HCT116 (cell line): ENCODE data around the gene SLC12A1. TPM values are rescaled to one million over a fixed set of nuclear protein-coding genes. Genes with fewer than 3 reads are reported as not detected.
A peak's percentile ranks its signal among the peaks of the same experiment; 100 is the strongest.

ENCODE experiments used
- ATAC-seq: fragments of 200-7000 bp; cut with Tn5 transposase; 2 replicates; pipeline ENCODE4 v1.9.1; 2020; ENCODE audit warnings: mild to moderate bottlenecking, moderate library complexity
- BruUV-seq: library from RNA; stranded (reverse); fragments of 400-500 nt; replicated peaks from 2 replicates; lab custom pipeline; 2021; lab: Mats Ljungman, UMichigan
- CTCF ChIA-PET: fragments of 300-600 bp; sonication (Branson Sonifier 250); formaldehyde crosslinking; loops from one replicate; lab custom pipeline; 2021; ENCODE audit warnings: antibody characterized with exemption; lab: Charles Lee
- POLR2A ChIA-PET: fragments of 300-600, 350-600 bp; sonication (Branson Sonifier 250); formaldehyde crosslinking; loops from one replicate; lab custom pipeline; 2021; ENCODE audit warnings: antibody characterized with exemption; lab: Charles Lee
- RAD21 ChIA-PET, 2 experiments: fragments of 300-600 bp; sonication (Branson Sonifier 250); formaldehyde crosslinking; loops; one replicate each; lab custom pipeline; 2023; ENCODE audit warnings: low total read pairs in 2 of 2; ENCODE audit not compliant: uncharacterized antibody in 2 of 2, unreplicated experiment in 2 of 2, low non-redundant PET in 1 of 2; lab: Charles Lee
- DNase-seq: peaks from one replicate; pipeline ENCODE4 v3.0.0-alpha.2; 2010; ENCODE audit warnings: low read depth, low spot score
- H2AFZ ChIP-seq: fragments of 200-600 bp; shearing (Covaris generic), sonication (generic); 2 replicates; pipeline ENCODE4 v1.6.1; 2017; ENCODE audit warnings: low read depth, mixed run types, mixed read lengths, antibody characterized with exemption, low read length; ENCODE audit not compliant: poor library complexity, severe bottlenecking
- H3K27ac ChIP-seq: 2 replicates; pipeline ENCODE4 v1.5.1; 2012; ENCODE audit warnings: low read depth, low read length
- H3K27me3 ChIP-seq: fragments of 200-600 bp; sonication (generic); 2 replicates; pipeline ENCODE4 v1.6.1; 2016; ENCODE audit warnings: mixed run types, low read length, mixed read lengths; ENCODE audit not compliant: insufficient read depth
- H3K36me3 ChIP-seq, 2 experiments: fragments of 200-500 bp in 1 of 2; fragments of 200-600 bp in 1 of 2; sonication (Bioruptor generic) in 1 of 2; sonication (generic) in 1 of 2; 2 replicates each; pipeline versions ENCODE4 v1.5.1 to v1.6.1; 2014 to 2016; ENCODE audit warnings: low read length in 2 of 2, inconsistent platforms in 1 of 2, mixed read lengths in 1 of 2, mixed run types in 1 of 2; ENCODE audit not compliant: insufficient read depth in 2 of 2, control insufficient read depth in 1 of 2
- H3K4me1 ChIP-seq, 2 experiments: fragments of 200-600 bp in 1 of 2; sonication (generic) in 1 of 2; 2 replicates each; pipeline versions ENCODE4 v1.5.1 to v1.6.1; 2012 to 2017; ENCODE audit warnings: low read length in 2 of 2, inconsistent platforms in 1 of 2, mild to moderate bottlenecking in 1 of 2, mixed read lengths in 1 of 2, mixed run types in 1 of 2, moderate library complexity in 1 of 2; ENCODE audit not compliant: insufficient read depth in 2 of 2, control insufficient read depth in 1 of 2
- H3K4me2 ChIP-seq: fragments of 200-600 bp; sonication (generic); 2 replicates; pipeline ENCODE4 v1.6.1; 2017; ENCODE audit warnings: mixed run types, low read length, mixed read lengths
- H3K4me3 ChIP-seq, 2 experiments: fragments of 200-600 bp in 1 of 2; sonication (generic) in 1 of 2; replicated peaks in 1 of 2; 2 replicates each; pipeline ENCODE4 v1.5.1; 2011 to 2016; ENCODE audit warnings: low read length in 2 of 2, control low read depth in 1 of 2, low read depth in 1 of 2, mild to moderate bottlenecking in 1 of 2, mixed read lengths in 1 of 2, mixed run types in 1 of 2
- H3K79me2 ChIP-seq: fragments of 200-600 bp; sonication (generic); 2 replicates; pipeline ENCODE4 v1.6.1; 2017; ENCODE audit warnings: mild to moderate bottlenecking, mixed run types, low read length, moderate library complexity, mixed read lengths; ENCODE audit not compliant: insufficient read depth
- H3K9ac ChIP-seq: fragments of 200-600 bp; sonication (generic); 2 replicates; pipeline ENCODE4 v1.6.1; 2016; ENCODE audit warnings: low read length, mixed read lengths
- H3K9me2 ChIP-seq: fragments of 200-600 bp; sonication (generic), shearing (Covaris generic); 2 replicates; pipeline ENCODE4 v1.6.1; 2017; ENCODE audit warnings: mixed run types, mild to moderate bottlenecking, moderate library complexity; ENCODE audit not compliant: insufficient read depth
- H3K9me3 ChIP-seq, 2 experiments: fragments of 200-500 bp in 1 of 2; fragments of 200-600 bp in 1 of 2; sonication (Bioruptor generic) in 1 of 2; sonication (generic) in 1 of 2; 2 replicates each; pipeline ENCODE4 v1.6.1; 2014 to 2017; ENCODE audit warnings: low read length in 2 of 2, mixed read lengths in 2 of 2, inconsistent platforms in 1 of 2, low read depth in 1 of 2, mild to moderate bottlenecking in 1 of 2, mixed run types in 1 of 2, moderate library complexity in 1 of 2; ENCODE audit not compliant: control insufficient read depth in 1 of 2, insufficient read depth in 1 of 2
- H4K20me1 ChIP-seq: fragments of 200-600 bp; sonication (generic), shearing (Covaris generic); 2 replicates; pipeline ENCODE4 v1.6.1; 2017; ENCODE audit warnings: mixed run types, mild to moderate bottlenecking, moderate library complexity; ENCODE audit not compliant: insufficient read depth
- ATF3 ChIP-seq: IDR thresholded peaks from 2 replicates; pipeline ENCODE4 v1.6.1; 2012
- CBX3 ChIP-seq: IDR thresholded peaks from 2 replicates; pipeline ENCODE4 v1.6.1; 2012; ENCODE audit warnings: low read depth
- CEBPB ChIP-seq: IDR thresholded peaks from 2 replicates; pipeline ENCODE4 v1.6.1; 2012; ENCODE audit warnings: low read depth
- CTCF ChIP-seq, 3 experiments: fragments of 200-600 bp in 1 of 3; sonication (generic) in 1 of 3; IDR thresholded peaks in 2 of 3; conservative IDR thresholded peaks in 1 of 3; 2 replicates each; pipeline ENCODE4 v1.5.1; 2012 to 2017; ENCODE audit warnings: low read depth in 2 of 3, low read length in 2 of 3, antibody characterized with exemption in 1 of 3, borderline replicate concordance in 1 of 3, control low read depth in 1 of 3, mild to moderate bottlenecking in 1 of 3, mixed read lengths in 1 of 3, mixed run types in 1 of 3, moderate library complexity in 1 of 3; ENCODE audit not compliant: insufficient read depth in 1 of 3
- EGR1 ChIP-seq: IDR thresholded peaks from 2 replicates; pipeline ENCODE4 v1.6.1; 2012; ENCODE audit warnings: low read depth
- EZH2phosphoT487 ChIP-seq: fragments of 200-600 bp; IDR thresholded peaks from 2 replicates; pipeline ENCODE4 v1.6.1; 2018; ENCODE audit warnings: antibody characterized with exemption, borderline replicate concordance
- FOSL1 ChIP-seq: IDR thresholded peaks from 2 replicates; pipeline ENCODE4 v1.6.1; 2012; ENCODE audit warnings: low read depth
- REST ChIP-seq: IDR thresholded peaks from 2 replicates; pipeline ENCODE4 v1.6.1; 2012; ENCODE audit warnings: low read depth
- ZBTB33 ChIP-seq: IDR thresholded peaks from 2 replicates; pipeline ENCODE4 v1.6.1; 2011; ENCODE audit warnings: mild to moderate bottlenecking, low read length, moderate library complexity; ENCODE audit not compliant: insufficient replicate concordance; ENCODE audit errors: extremely low read depth
- ZNF274 ChIP-seq: fragments of 200-500 bp; sonication (Bioruptor generic); IDR thresholded peaks from 2 replicates; pipeline ENCODE4 v1.6.1; 2014; ENCODE audit warnings: mild to moderate bottlenecking, low read depth, low read length, inconsistent platforms
- intact Hi-C: fragments of 100-400 bp; cut with micrococcal nuclease; formaldehyde crosslinking; loops from 2 replicates; pipeline ENCODE4 v1.10.0; 2022
- total RNA-seq: library from RNA; stranded (reverse); gene quantifications from one replicate; pipeline ENCODE4 v1.2.1, GENCODE V29; 2021; ENCODE audit not compliant: unreplicated experiment

Gene SLC12A1
- total RNA-seq, 1 experiment from 2014 or later = not detected

- Histone ChIP-seq H2AFZ (no peak overlapping the region), H3K4me3 (no peak overlapping the region), H3K79me2 (no peaks in the 10 kb centered on the region), H3K9me3 (no peaks in the 10 kb centered on the region), H3K9me2 (no peaks in the 10 kb centered on the region), H3K36me3 (no peaks in the 10 kb centered on the region), H4K20me1 (no peaks in the 10 kb centered on the region), H3K9ac (no peak overlapping the region), H3K27me3 (no peaks in the 10 kb centered on the region), H3K27ac (no peak overlapping the region), H3K4me2 (no peak overlapping the region), H3K4me1 (no peaks in the 10 kb centered on the region)
- ATAC-seq (no peak), DNase-seq (no peak)
- no TSS peak for BruUV-seq
- intact Hi-C loops = no loop called here
- CTCF ChIA-PET = no interaction called here
- peak; percentile 70 for TF ChIP-seq REST
- TF ChIP-seq ZNF274 = no peak
- POLR2A ChIA-PET = no interaction called here
- RAD21 ChIA-PET = no interaction called here
Measured at GRCh38 chr15:48190932-48191573, 15.0 kb upstream of the SLC12A1 start.

GRCh38 chr15:48191574-48192225 lies 14.4 kb upstream of the SLC12A1 start, which contains the start of gene CTXN2:
Gene CTXN2 (plus strand): TSS chr15:48191665. CDS start chr15:48201301, 9,636 bp downstream.
- no peak for ATAC-seq
- Histone ChIP-seq H3K4me2 (no peak within 1 kb of the TSS), H4K20me1 (no peaks in the 10 kb centered on the region), H3K4me1 (no peaks in the 10 kb centered on the region), H3K9me2 (no peaks in the 10 kb centered on the region), H2AFZ (no peak within 1 kb of the TSS), H3K4me3 (no peak within 1 kb of the TSS), H3K9ac (no peak within 1 kb of the TSS), H3K36me3 (no peaks in the 10 kb centered on the region), H3K9me3 (no peaks in the 10 kb centered on the region), H3K79me2 (no peaks in the 10 kb centered on the region), H3K27ac (no peak within 1 kb of the TSS), H3K27me3 (no peaks in the 10 kb centered on the region)
- POLR2A ChIA-PET = no interaction called here
- intact Hi-C loops = no loop called here
- no peak for DNase-seq
- RAD21 ChIA-PET = no interaction called here
- no TSS peak for BruUV-seq
- CTCF ChIA-PET = no interaction called here
- no peak for TF ChIP-seq CTCF (IDR thresholded peaks at IDR 0.05 in 2 of 3, conservative IDR thresholded peaks at IDR 0.05 in 1 of 3; ENCODE audit: borderline replicate concordance in 1 of 3, insufficient read depth in 1 of 3, low read depth in 2 of 3, low read length in 2 of 3)
- TF ChIP-seq CBX3 = no peak
- no peak for TF ChIP-seq EZH2phosphoT487
- no peak for TF ChIP-seq FOSL1
- no peak for TF ChIP-seq ATF3
- TF ChIP-seq CEBPB = no peak
- TF ChIP-seq EGR1 = no peak
- no peak for TF ChIP-seq ZBTB33
